Left hindlimb (tissue), 1 donor: ENCODE results near the gene SNX19.
"Not testable (repeated sequence)": the region's sequence is repeated elsewhere in the genome, so short reads cannot be mapped to it uniquely, and the experiment has no call there.

Source experiments
- DNase-seq: peaks from one replicate; pipeline ENCODE4 v3.0.0-alpha.2; 2018

Gene SNX19

DNA sequence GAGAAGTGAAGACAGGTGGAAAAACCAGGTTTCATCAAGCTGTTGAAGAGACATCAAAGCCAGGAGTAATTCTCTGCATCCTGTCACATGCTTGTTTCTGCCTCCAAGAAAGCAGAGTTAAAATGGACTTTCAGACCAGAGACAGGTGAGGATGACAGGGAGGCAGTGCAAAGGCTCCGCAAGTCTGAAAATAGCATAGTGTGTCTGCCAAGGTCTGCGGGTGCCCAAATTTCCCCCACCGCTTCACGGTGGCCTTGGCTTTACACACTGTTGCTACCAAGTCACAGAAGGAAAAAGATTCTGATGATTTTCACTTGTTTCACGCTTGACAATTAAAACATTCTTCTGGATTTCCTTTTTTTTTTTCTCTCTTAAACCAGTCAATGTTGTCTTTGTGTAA is 44.2 kb downstream of the SNX19 start:
- DNase-seq, result no peak

- no peak for DNase-seq
Observed at GRCh38 chr11:130871616-130872015, 44.7 kb downstream of the SNX19 start.

- DNase-seq, result no peak
Observed at GRCh38 chr11:130868721-130869390, 47.4 kb downstream of the SNX19 start.

DNA sequence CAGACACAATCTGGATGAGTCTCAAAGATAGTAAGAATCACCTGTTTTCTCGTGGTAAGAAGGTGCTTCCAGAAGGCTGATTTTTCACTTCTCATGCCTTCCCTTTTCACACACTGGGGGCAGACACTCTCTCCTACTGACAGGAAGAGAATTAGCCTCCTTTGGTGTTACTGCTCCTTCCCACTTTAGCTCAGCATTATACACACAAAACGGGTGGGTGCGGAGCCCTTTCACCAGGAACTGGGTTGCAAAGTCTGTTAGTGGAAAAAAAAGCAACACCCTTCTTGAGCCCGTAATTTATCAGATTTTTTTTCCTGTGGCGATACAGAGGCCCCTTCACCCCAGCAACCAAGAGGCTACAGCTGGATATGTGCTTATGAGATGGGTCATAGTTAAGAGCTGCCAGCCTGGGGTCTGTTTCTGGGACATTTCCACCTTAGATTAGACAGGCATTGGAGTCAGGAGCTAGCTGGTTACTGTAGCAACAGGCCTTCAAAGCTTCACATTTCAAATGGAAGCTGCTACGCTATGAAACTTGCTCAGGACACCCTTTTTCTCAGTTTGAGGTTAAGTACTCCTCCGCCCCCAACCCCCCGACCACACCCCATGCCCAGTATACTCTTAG is 48.1 kb downstream of the SNX19 start:
- DNase-seq, result no peak

DNA sequence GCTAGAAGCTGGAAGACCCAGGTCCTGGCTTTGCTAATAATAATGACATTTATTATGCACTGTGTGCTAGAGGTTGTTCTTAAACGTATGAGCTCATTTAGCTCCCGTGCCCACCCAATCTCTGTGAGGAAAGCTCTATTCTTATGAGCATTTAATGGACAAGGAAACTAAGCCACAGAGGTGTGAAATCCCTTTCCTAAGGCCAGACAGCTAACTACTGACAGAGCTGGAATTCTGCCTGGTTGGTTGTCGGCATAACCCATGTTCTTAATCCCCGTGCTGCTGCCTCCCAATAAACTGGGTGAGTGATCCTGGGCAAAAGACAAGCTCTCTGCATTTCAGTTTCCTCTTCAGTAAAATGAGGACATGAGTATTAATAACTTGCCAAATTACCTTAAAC is 49.4 kb downstream of the SNX19 start:
- DNase-seq, result no peak

DNA sequence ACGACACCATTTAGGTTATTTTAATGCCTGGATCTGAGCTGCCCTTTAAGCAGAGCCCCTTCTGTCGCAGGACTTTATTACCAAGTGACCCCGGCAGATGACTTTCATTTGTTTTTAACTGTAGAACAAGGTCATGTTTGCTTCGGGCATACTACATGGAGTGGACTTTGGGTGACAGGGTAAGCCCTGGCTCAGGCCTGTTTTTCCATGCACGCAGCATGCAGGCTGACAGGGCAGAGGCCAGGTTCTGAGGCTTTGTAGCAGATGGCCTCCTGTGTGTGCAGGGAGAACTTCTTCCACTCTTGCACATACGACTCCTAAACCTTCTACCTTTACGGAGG is 50.5 kb downstream of the SNX19 start:
- DNase-seq, result no peak

DNA sequence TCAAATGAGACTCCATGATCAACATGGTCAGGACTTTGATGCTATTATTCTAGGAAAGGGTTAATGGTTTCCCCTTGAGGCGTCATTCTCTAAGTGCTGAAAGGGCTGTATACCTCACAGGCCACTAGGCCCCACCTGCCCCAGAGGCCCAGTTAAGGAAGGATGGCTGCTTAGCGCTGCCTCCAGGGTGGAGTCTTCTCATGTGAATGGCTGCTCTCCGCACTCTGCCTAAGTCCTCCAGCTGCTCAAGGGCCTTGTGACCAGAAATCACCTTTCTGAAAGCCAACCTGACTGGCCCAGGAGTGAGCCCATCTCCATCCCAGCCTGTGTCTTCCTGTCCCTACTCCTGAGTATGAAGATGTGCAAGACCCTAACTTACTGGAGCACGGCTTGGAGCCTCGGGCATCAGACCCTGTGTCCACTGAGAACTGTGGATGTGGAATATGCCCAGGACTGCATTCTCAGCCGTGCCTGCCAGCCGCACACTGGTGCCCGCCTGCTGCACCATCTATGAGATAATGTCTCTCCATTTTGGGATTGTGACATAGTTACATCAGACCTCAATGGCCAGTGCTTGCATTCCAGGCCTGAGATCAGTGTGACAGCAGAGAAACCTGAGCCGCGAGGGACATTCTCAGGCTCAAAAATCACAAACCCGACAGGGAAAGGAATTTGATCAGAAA is 51.0 kb downstream of the SNX19 start:
- DNase-seq, result no peak

DNA sequence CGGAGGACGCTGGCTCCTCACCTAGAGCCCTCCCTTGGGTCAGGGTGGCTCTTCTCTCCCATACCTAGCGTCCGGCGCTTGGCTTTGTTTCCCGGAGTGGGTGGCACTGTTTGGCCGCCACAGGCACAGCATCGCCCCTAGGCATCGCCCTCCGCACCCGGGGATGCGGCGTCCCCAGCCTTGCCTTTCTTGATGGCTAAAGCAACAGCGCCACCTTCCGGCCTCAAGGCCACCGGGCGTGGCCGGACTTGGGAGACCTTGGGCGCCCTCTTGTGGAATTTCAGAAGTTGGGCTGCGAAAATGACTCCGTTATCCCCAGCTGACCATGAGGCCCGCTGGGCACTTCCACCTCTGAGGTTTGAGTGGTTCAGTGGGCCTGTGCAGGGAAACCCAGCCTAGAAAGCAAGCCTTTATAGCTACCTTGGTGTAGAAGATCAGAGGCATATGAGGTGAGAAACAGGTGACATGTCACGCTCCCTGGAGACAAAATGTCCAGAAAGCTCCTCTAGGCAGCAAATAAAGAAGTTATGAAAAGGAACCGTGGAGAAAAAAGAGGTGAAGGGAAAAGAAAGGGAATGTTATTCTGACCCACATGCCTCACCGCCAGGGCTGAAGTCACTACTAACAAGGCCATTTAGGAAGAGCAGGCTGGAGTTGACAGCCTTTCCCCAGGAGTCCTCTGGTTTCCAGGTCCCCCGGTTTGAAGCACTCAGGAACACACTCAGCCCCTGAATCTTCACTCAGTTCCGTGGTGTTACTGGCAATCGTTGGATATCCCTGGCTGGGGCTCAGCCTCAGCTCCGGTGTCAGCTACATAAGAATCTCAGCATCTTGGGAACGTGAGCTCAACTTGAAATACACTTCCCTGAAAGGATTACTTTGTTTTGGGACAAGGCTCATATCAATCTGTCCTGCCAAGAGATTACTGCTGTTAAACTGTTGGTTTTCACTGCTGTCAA is 54.1 kb downstream of the SNX19 start:
- DNase-seq, result peak; percentile 90

DNA sequence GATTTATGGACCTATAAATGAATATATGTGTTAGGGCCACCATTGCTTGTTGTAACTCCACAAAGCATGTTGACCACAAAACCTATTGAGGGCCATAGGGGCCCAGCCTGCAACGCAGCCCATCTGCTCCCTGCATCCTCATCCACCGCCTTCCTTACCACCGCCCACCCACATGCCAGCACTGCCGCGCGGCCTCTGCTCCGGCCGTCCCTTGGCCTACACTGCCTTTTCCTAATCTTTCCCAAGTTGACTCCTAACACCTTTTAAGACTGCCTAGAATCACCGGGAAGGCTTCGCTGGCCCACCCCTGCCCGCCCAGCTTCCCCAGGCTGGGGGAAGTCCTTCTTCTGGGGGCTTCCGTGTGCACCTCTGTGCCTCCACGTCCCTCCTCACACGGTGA is 55.0 kb downstream of the SNX19 start:
- no peak for DNase-seq

- no peak for DNase-seq
Observed at GRCh38 chr11:130859886-130860285, 56.4 kb downstream of the SNX19 start.

DNA sequence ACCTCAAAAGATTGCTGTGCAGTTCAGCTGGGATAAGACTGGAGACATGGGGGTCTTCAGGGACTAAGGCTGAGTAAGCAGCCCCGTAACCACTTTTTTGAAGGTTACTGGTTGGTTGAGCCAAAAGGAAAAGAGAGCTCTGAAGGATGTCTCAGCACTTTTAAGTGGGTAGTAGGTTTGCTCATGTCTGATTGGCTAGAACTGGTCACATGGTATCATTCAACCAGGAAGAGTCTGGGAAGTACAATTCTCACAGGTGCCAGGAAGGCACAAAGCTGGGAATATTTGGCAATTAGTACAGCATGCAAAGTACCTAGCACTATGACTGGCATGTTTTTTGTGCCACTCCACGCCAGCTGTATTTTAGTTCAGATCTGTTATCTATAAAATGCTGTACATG is 58.1 kb downstream of the SNX19 start:
- no peak for DNase-seq

- DNase-seq, result not testable (repeated sequence)
Observed at GRCh38 chr11:130855707-130856106, 60.6 kb downstream of the SNX19 start.

- DNase-seq, result no peak
Observed at GRCh38 chr11:130854483-130854882, 61.8 kb downstream of the SNX19 start.

DNA sequence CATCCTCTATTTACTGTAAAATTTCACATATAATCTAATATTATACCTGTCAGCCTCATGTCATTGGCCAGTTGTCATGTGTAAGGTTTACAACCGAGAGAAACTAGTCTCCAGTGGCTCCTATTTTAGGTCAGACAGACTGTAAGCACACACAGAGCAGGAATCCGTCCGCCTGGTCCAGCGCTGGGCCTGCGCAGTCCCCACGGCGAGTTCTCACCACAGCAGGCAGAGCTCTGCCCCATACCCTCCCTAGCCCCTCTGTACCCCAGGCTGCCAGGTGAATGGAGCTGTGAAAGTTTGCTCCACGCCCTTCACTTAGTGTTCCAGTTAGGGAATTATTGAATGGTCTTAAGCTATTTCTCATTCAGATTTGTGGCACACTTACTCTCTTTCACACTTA is 63.7 kb downstream of the SNX19 start:
- DNase-seq, result no peak

DNA sequence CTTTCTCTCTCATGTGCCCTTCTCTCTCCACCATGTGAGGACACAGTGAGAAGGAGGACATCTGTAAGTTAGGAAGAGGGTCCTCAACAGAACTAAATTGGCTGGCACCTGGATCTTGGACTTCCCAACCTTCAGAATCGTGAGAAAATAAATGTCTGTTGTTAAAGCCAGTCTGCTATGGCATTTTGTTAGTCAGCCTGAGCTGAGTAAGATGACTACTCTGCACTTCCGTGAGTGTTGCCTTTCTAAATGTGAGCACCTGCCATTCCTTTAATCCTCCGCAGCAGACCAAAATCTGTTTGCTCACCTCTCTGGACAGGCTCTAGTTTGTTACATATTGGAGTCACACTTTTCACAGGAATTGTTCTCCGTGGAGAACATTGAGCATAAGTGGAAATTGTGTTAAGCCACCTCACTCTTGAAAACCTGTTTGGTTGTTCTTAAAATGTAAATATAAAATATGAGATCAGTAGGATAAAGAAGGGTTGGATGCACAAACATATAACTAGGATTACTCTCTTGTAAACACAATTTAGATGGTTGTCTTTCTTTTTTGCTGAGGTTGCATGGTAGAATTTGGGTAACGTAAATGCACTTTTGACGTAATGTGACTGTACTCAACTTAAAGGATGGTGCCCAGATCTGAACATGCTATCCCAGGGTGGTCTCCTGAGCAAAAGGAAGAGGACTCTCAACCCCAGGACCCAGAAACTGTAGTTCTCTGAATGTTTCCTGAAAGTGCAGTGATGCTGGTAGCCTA is 65.9 kb downstream of the SNX19 start:
- no peak for DNase-seq

DNA sequence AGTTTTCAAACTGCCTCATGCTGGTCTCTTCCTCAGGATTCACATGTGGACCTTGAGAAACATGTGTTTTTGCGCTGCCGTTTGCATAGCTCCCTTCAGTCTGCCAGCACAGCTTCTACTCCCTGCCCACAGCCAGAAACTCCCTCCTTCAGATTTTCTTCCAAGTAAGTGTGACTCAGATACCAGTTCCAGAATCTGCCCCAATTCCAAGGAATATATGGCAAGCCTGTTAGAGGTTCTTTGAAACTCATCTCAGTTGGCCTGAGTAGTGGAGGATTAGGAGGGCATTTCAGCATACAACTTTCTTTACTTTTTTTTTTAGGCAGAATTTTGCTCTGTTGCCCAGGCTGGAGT is 67.1 kb downstream of the SNX19 start:
- no peak for DNase-seq

DNA sequence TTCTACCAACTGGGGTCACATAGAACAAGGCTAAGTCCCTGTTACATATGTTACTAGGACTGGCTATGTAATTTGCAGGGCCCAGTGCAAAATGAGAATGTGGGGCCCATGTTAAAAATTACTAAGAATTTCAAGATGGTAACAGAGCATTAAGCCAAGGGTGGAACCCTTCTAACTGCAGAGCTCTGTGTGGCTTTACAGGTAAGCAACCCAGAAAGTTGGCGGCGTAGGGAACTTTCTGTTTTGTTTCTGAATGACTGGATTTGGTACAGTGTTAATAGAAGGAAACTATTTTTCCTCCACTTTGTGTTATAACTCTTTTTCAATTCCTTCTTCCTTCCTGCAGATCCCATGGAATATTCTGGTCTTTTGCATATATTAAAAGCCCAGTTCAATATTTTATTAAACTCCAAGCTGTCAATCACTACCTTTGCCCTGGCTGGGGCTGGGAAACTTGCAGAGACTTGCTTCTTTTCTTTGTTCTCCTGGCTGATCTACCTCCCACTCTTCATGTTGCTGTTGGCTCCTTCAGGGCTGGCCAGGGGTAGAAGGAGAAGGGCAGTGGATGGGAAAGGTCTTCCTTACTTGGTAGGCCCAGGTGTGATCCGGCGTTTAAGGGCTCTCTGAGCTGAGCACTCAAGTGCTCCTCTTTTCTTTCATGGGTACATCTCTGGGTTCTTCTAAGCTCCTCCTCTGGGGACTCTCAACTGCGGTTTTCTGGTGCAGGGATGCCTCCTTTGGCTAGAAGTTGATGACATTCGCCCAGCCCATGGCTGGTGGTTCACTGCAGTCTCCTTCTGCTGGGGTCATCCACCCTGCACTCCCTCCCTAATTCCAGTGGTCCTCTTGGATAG is 67.7 kb downstream of the SNX19 start:
- no peak for DNase-seq

DNA sequence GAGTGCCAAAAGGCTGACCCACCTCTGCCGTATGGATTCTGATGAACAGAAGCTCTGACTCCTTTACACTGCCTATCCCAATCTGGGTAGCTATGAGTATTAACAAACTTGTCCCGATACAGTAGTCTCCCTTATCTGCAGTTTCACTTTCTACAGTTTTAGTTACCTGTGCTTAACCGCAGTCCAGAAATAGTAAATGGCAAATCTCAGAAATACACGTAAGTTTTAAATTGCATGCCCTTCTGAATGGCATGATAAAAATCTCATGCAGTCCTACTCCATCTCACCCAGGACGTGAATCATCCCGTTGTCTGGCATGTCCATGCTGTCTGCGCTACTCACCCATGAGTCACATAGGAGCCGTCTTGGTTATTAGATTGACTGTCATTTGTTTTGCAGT is 68.8 kb downstream of the SNX19 start:
- no peak for DNase-seq

DNA sequence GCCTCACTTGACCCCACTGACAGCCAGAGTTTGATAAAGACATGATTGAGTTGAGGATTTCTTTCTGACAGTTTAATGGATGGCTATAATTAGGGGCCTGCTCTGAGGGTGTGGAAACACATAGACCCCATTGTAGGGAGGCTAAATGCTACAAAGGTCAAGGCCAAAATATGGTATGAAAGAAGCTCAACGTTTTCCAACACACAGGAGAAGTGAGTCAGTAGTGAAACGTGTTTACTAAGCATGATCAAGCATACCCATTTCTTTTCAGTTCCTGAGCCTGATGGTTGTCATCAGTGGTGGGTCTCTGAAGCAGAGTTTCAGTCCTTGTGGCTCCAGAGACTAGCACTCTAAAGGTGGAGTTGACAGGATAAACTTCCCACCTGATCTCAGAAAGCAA is 69.7 kb downstream of the SNX19 start:
- DNase-seq, result no peak

DNA sequence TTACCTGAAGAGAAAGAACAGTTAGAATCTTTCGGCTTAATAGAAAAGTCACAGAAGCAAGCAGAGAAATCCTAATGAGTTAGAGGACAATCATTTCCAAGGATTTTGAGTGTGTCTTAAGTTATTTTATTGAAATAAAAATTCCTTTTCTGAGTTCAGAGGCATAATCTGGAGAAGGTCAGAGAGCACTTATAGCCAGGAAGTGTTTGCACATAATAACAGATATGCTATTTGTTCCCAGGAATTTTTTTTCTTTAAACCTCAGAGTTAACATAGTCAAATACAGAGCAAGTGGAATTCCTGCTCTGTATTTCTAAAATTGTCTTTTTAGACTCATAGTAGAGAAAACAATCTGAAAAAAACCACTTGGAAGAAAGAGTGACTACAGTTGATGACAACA is 74.3 kb downstream of the SNX19 start:
- no peak for DNase-seq

DNA sequence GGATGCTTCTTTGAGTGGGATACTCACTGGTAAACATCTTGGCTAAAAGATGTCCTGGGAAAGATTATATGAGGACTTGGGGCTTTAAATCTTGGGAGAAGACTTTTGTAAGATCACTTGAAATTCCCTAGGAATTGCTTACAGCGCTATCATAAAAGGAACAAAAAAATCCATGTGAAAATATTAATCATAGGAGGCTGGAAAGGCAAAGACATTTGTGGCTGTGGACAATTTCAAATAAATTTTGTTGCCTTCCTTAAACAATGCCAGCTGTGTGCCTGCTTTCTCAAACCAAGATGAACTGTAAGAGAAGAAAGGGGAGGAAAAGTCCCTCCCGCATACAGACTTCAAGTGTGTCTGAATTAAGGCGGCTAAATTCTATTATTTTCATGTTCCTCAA is 75.6 kb downstream of the SNX19 start:
- no peak for DNase-seq
